ENCODE data around the gene SLC4A7.
A peak's percentile ranks its signal among the peaks of the same experiment; 100 is the strongest.
"Not testable (repeated sequence)": the region's sequence is repeated elsewhere in the genome, so short reads cannot be mapped to it uniquely, and the experiment has no call there.

The SLC4A7 gene

GRCh38 chr3:27360113-27361078 is 123.8 kb downstream of the SLC4A7 start:
- peak; percentile 55 for DNase-seq (ENCODE audit: low spot score)

DNA sequence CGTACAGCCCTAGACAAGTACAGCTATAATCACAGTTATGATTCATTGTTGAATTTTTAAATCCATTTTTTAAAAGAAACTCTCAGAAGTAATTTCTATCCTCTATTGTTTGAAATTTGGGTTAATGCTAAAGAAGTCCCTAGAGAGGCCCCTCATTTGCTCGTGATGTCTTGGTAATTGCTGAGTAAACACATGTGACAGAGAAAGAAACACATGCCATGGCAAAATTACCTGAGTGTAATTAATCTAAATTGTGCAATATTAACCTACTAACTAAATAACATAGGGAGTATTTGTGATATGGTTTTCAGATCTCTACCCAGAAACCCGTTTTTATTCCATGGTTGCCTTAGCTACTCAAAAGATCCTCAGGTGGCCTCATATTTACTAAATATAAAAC is 125.8 kb downstream of the SLC4A7 start:
- DNase-seq (ENCODE audit: low spot score), result no peak

DNA sequence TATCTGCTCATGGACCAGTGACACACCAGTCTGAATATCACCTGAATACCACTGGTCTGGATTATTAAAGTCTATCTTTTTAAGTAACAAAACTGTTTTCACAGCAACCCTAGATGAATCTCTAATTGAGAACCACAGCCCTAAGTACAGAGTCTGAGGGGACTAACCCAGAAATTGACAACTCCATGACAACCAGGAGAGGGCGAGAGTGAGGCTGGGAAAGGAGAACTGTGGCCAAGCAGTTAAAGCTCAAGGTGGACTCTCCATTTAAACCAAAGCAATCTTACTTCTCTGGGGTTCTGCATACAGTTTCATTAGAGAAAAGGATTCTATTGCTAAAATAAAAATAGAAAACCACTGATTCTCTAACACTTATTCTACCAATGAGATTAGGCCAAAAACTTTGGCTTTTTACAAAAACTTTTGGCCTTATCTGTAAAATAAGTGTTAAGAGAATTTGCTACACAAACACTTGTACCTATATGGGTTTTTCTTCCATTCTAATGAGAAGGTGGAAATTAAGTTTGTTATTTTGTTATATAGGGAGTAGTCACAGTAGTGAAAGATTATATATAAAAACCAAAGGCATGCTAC is 126.4 kb downstream of the SLC4A7 start:
- peak; percentile 37 for DNase-seq (ENCODE audit: low spot score)

GRCh38 chr3:27356976-27357375 is 127.2 kb downstream of the SLC4A7 start:
- DNase-seq (ENCODE audit: low spot score), result no peak

DNA sequence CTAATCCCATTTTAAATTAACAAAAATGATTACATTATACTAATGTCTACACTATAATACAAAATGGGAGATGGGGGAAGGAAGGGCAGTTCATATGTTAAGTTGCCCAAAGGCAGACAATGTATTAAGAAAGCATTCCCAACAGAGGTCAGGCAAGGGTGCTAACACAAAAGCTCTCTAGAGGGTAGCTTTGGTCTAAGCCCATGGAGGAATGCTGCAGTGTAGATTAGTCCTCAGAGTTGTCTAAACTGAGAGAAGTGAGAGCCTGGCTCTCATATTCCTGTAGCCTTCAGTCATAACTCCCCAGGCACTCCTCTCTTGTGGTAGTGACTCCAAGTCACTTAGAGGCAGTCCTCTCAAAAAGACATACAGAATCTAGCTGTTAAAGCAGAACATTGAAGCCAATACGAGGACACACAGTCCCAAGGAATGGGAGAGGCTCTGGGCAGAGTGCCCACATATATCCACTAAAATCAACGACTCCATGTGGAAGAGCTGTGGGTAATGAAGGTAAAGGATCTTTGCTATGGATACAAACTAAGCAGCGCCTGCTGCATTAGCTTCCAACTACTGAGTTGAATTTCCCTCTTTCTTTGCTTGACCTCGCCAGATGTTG is 129.5 kb downstream of the SLC4A7 start:
- DNase-seq (ENCODE audit: low spot score), result no peak

DNA sequence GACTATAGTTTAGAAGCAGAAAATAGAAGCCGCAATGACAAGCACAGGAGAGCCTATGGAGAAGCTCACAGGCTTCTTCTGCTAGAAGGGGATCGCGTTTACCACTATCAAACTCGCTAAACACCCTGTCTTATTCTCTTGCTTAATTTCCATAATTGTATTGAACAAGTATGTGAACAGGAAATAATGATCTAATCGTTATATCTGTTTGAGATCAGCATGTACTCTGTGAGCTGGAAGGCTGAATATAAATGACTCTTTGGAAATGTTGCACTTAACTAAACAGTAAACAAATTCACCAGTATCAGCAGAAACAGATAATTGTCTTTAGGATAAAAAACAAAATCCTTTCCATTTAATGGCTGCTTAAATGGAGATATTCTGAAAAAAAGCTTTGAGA is 130.0 kb downstream of the SLC4A7 start:
- no peak for DNase-seq (ENCODE audit: low spot score)

DNA sequence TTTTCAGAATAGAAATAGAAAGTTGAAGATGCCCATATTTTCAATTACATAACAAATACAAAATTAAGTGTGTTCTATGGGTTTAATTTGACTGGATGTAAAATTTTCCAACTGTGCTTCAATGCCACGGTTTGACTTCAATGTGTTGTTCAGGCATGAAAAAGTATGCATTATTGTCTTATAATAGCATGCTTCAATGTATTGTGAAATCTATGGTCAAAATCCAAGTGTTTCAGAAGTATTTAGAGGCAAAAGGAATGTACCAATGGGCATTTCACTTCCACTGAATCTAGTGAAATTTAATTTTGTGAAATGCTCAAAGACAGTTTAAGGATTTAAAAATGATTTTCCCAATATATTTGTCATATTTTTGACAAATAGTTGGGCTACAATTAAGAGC is 131.0 kb downstream of the SLC4A7 start:
- no peak for DNase-seq (ENCODE audit: low spot score)

DNA sequence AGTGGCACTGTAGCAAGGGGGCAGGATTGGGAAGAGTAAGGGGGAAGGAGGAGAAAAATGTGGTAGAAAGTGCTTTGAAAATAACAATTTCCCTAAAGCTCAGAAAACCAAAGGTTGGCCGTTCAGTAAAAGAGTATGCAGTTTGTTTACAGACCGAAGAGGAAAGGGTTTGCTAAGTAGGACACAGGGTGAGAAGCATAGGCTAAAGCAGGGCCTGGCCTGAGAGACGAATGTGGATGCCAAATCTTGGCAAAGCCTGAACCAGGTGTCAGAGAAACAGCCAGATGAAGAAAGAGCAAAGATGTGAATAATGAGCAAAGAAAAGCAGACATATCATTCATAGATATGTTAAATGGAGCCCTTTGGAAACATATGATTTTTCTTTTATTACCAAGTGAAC is 132.1 kb downstream of the SLC4A7 start:
- DNase-seq (ENCODE audit: low spot score), result no peak

- DNase-seq (ENCODE audit: low spot score), result no peak
Observed at GRCh38 chr3:27349832-27350231, 134.4 kb downstream of the SLC4A7 start.

- DNase-seq (ENCODE audit: low spot score), result no peak
Observed at GRCh38 chr3:27345959-27346865, 138.0 kb downstream of the SLC4A7 start.

- no peak for DNase-seq (ENCODE audit: low spot score)
Observed at GRCh38 chr3:27345493-27345892, 138.7 kb downstream of the SLC4A7 start.

DNA sequence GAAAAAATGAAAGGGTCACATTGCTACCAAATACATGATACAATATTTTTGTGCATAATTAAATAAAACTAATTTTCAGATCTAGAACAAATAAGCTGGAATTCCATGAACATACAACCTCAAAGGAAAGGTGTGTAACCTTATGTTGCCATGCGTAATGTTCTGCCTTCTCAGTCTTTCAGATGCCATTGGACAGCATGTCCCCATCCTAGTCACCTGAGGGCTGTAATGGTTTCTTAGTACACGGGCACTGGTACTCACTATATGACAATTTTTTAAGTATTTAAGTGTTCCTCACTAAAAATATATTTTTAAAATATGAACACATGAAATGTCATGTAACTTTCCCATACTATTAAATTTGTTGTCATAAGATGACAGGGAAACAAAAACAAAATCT is 139.1 kb downstream of the SLC4A7 start:
- no peak for DNase-seq (ENCODE audit: low spot score)

DNA sequence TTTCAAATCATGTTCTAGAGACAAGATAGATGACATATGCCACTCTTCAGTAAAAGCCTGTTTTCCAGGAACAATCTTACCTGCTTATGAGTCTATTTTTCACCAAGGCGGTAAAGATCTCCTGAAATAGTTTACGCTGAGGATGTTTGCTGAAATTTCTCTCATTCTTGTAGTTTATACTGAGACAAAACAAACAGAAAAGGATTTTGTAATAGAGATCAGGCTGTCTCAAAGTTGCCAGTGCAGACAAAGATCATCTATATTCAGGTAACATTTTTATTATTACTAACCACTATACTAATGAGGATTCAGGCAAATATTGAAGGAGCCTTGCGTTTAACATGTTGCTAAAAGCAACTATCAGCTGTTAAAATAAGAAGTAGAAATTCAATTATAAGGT is 140.0 kb downstream of the SLC4A7 start:
- no peak for DNase-seq (ENCODE audit: low spot score)

GRCh38 chr3:27342267-27342666 is 141.9 kb downstream of the SLC4A7 start:
- DNase-seq (ENCODE audit: low spot score), result no peak

DNA sequence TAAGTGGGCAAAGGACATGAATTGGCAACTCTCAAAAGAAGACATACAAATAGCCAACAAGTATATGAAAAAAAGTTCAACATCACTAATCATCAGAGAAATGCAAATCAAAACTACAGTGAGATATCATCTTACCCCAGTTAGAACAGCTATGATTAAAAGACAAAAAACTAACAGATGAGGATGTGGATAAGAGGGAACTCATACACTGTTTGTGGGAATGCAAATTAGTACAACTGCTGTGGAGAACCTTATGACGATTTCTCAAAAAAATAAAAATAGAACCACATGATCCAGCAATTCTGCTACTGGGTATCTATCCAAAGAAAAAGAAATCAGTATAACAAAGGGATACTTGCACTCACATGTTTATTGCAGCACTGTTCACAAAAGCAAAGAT is 143.7 kb downstream of the SLC4A7 start:
- no peak for DNase-seq (ENCODE audit: low spot score)

- no peak for DNase-seq (ENCODE audit: low spot score)
Observed at GRCh38 chr3:27335571-27335970, 148.6 kb downstream of the SLC4A7 start.

- no peak for DNase-seq (ENCODE audit: low spot score)
Observed at GRCh38 chr3:27333843-27334242, 150.3 kb downstream of the SLC4A7 start.

DNA sequence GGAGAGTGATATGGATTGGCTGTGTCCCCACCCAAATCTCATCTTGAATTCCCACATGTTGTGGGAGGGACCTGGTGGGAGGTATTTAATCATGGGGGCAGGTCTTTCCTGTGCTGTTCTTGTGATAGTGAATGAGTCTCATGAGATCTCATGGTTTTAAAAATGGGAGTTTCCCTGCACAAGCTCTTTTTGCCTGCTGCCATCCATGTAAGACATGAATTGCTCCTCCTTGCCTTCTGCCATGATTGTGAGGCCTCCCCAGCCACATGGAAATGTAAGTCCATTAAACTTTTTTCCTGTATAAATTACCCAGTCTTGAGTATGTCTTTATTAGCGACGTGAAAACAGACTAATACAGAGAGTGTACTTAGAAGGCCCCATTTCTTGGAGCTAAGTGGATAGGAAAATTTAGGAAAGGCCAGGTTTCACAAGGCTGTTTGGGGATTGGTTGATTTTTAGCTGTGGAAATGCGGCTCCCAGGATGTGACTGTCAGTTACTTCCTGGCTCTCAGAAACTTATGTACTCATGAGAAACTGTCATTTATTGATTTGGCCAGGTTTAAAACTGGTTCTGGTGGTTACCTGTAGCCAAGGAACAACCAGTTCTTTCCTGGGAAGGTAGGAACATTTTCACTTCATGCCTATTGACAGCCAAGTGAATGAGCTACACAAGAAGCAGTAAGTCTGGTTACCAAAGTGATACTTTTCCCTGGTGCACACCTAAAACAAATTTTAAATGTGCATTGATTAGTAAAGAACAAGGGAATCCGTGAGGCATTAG is 155.0 kb downstream of the SLC4A7 start:
- not testable (repeated sequence) for DNase-seq (ENCODE audit: low spot score)

GRCh38 chr3:27326629-27327545 is 157.3 kb downstream of the SLC4A7 start:
- DNase-seq (ENCODE audit: low spot score), result no peak

DNA sequence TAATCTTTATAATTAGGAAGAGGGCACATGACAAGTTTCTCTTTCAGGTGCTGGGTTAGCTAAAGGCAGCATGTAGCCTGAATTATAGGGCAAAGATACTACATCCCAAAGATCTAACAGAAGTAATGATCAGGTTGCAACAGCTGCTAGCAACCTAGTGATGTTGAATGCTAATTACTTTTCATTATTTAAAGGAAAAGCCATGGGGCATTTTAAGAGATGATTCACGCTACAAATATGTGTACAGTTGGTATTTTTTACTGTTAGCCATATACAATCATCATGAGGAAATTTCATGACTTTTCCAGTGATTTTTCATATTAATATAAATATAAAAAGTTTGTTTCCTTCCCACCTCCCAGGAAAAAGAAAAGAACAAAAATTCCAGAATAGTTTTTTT is 158.0 kb downstream of the SLC4A7 start:
- DNase-seq (ENCODE audit: low spot score), result no peak

Data from germinal center (tissue), 1 donor.